ENCODE measurements around the gene CDKL1.

Gene CDKL1

DNA sequence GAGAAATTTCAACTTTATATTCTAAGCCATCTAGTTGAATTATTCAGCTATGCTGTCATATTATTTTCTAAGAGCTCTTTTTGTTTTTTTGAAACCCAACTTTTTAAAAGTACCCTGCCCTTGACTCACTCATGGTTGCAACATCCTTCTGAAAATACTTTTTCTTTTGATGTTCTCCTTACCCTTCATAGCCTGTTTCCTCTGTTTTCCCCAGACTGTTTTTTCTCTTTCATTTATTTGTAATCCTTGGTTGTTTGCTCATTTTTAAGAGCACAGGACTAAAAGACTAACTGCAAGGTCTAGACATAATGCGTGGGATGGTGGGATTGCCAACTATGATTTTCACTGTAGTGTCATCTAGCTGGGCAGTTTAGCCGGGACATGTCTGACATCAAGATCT, 21.2 kb upstream of the CDKL1 start:
- CTCF ChIA-PET, result no interaction called here
- TF ChIP-seq FOXA1 (IDR thresholded peaks at IDR 0.05) (no peak), ELF4 (IDR thresholded peaks at IDR 0.05) (no peak), LEF1 (IDR thresholded peaks at IDR 0.05; ENCODE audit: borderline replicate concordance) (no peak), SP1 (IDR thresholded peaks at IDR 0.05) (no peak), ZNF384 (IDR thresholded peaks at IDR 0.05) (no peak), CTBP1 (IDR thresholded peaks at IDR 0.05; ENCODE audit: borderline replicate concordance) (no peak), NFRKB (IDR thresholded peaks at IDR 0.05) (no peak), FOXK2 (IDR thresholded peaks at IDR 0.05) (no peak), ARNT (IDR thresholded peaks at IDR 0.05) (no peak), FOXM1 (IDR thresholded peaks at IDR 0.05; ENCODE audit: borderline replicate concordance) (no peak), BHLHE40 (IDR thresholded peaks at IDR 0.05; ENCODE audit: borderline replicate concordance) (no peak), PKNOX1 (IDR thresholded peaks at IDR 0.05) (no peak), HDGF (IDR thresholded peaks at IDR 0.05; ENCODE audit: borderline replicate concordance) (no peak), TARDBP (IDR thresholded peaks at IDR 0.05) (no peak)
- no peak for DNase-seq (ENCODE audit: extremely low spot score)
- POLR2A ChIA-PET, result no interaction called here

DNA sequence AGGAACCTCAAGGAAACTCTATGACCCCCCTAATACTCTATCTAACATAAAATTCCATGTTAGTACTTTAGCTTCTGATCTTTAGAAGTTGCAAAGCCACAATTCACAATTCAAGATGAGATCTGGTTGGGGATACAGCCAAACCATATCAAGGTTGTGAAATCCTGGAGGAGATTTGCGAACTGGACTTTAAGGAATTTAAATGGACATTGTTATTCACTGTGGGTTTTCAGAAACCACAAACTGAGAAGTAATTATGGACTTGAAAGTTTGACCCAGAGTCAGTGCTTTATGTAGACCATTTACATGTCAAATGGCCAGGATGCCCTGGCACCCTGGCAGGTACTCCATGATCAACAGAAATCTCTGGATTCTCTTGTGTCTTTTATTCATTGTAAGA, 14.2 kb upstream of the CDKL1 start:
- TF ChIP-seq TARDBP (IDR thresholded peaks at IDR 0.05) (no peak), LEF1 (IDR thresholded peaks at IDR 0.05; ENCODE audit: borderline replicate concordance) (no peak), FOXA1 (IDR thresholded peaks at IDR 0.05) (no peak), SP1 (IDR thresholded peaks at IDR 0.05) (no peak), ZNF384 (IDR thresholded peaks at IDR 0.05) (no peak), NFRKB (IDR thresholded peaks at IDR 0.05) (no peak), ELF4 (IDR thresholded peaks at IDR 0.05) (no peak), FOXK2 (IDR thresholded peaks at IDR 0.05) (no peak), BHLHE40 (IDR thresholded peaks at IDR 0.05; ENCODE audit: borderline replicate concordance) (no peak), L3MBTL2 (conservative IDR thresholded peaks at IDR 0.05) (no peak), CTBP1 (IDR thresholded peaks at IDR 0.05; ENCODE audit: borderline replicate concordance) (no peak), ARNT (IDR thresholded peaks at IDR 0.05) (no peak), HDGF (IDR thresholded peaks at IDR 0.05; ENCODE audit: borderline replicate concordance) (no peak), SUZ12 (IDR thresholded peaks at IDR 0.05) (no peak), FOXM1 (IDR thresholded peaks at IDR 0.05; ENCODE audit: borderline replicate concordance) (no peak), PKNOX1 (IDR thresholded peaks at IDR 0.05) (no peak)
- ChIA-PET CTCF (no interaction called here), POLR2A (interaction anchor here (2.1 kb wide), 1 partner anchor 10 kb away, joined by 7 read pairs; no protein-coding TSS in a partner anchor)
- no peak for DNase-seq (ENCODE audit: extremely low spot score)

GRCh38 chr14:50410071-50410470, 13.4 kb upstream of the CDKL1 start:
- CTCF ChIA-PET, result no interaction called here
- DNase-seq (ENCODE audit: extremely low spot score), result no peak
- no peak for TF ChIP-seq FOXM1 (IDR thresholded peaks at IDR 0.05; ENCODE audit: borderline replicate concordance)
- TF ChIP-seq ZNF384 (IDR thresholded peaks at IDR 0.05), result no peak
- TF ChIP-seq LEF1 (IDR thresholded peaks at IDR 0.05; ENCODE audit: borderline replicate concordance), result no peak
- no peak for TF ChIP-seq FOXA1 (IDR thresholded peaks at IDR 0.05)
- TF ChIP-seq CTBP1 (IDR thresholded peaks at IDR 0.05; ENCODE audit: borderline replicate concordance), result no peak
- no peak for TF ChIP-seq TARDBP (IDR thresholded peaks at IDR 0.05)
- no peak for TF ChIP-seq L3MBTL2 (conservative IDR thresholded peaks at IDR 0.05)
- no peak for TF ChIP-seq SUZ12 (IDR thresholded peaks at IDR 0.05)
- TF ChIP-seq HDGF (IDR thresholded peaks at IDR 0.05; ENCODE audit: borderline replicate concordance), result no peak
- TF ChIP-seq PKNOX1 (IDR thresholded peaks at IDR 0.05), result no peak
- TF ChIP-seq NFRKB (IDR thresholded peaks at IDR 0.05), result no peak
- no peak for TF ChIP-seq ARNT (IDR thresholded peaks at IDR 0.05)
- no peak for TF ChIP-seq ELF4 (IDR thresholded peaks at IDR 0.05)
- no peak for TF ChIP-seq BHLHE40 (IDR thresholded peaks at IDR 0.05; ENCODE audit: borderline replicate concordance)
- TF ChIP-seq FOXK2 (IDR thresholded peaks at IDR 0.05), result no peak
- no peak for TF ChIP-seq SP1 (IDR thresholded peaks at IDR 0.05)
- POLR2A ChIA-PET, result interaction anchor here (2.1 kb wide), 1 partner anchor 9 kb away, joined by 7 read pairs; no protein-coding TSS in a partner anchor

GRCh38 chr14:50407111-50407812, 10.6 kb upstream of the CDKL1 start:
- DNase-seq (ENCODE audit: extremely low spot score), result no peak
- POLR2A ChIA-PET, result no interaction called here
- TF ChIP-seq BHLHE40 (IDR thresholded peaks at IDR 0.05; ENCODE audit: borderline replicate concordance), result no peak
- TF ChIP-seq ZNF384 (IDR thresholded peaks at IDR 0.05), result no peak
- no peak for TF ChIP-seq TARDBP (IDR thresholded peaks at IDR 0.05)
- no peak for TF ChIP-seq NFRKB (IDR thresholded peaks at IDR 0.05)
- TF ChIP-seq PKNOX1 (IDR thresholded peaks at IDR 0.05), result no peak
- TF ChIP-seq ARNT (IDR thresholded peaks at IDR 0.05), result no peak
- no peak for TF ChIP-seq ELF4 (IDR thresholded peaks at IDR 0.05)
- no peak for TF ChIP-seq LEF1 (IDR thresholded peaks at IDR 0.05; ENCODE audit: borderline replicate concordance)
- no peak for TF ChIP-seq FOXM1 (IDR thresholded peaks at IDR 0.05; ENCODE audit: borderline replicate concordance)
- TF ChIP-seq L3MBTL2 (conservative IDR thresholded peaks at IDR 0.05), result no peak
- TF ChIP-seq HDGF (IDR thresholded peaks at IDR 0.05; ENCODE audit: borderline replicate concordance), result no peak
- TF ChIP-seq CTBP1 (IDR thresholded peaks at IDR 0.05; ENCODE audit: borderline replicate concordance), result no peak
- TF ChIP-seq FOXK2 (IDR thresholded peaks at IDR 0.05), result no peak
- no peak for TF ChIP-seq SP1 (IDR thresholded peaks at IDR 0.05)
- TF ChIP-seq FOXA1 (IDR thresholded peaks at IDR 0.05), result no peak
- CTCF ChIA-PET, result interaction anchor here (1.1 kb wide), 1 partner anchor 27 kb away, joined by 3 read pairs; no protein-coding TSS in a partner anchor

- DNase-seq (ENCODE audit: extremely low spot score), result no peak
These were observed 6.7 kb upstream of the CDKL1 start for GRCh38 chr14:50403419-50403818.

More at GRCh38 chr14:50403419-50403818, 6.7 kb upstream of the CDKL1 start:
- ChIA-PET POLR2A (no interaction called here), CTCF (no interaction called here)
- TF ChIP-seq ELF4 (IDR thresholded peaks at IDR 0.05) (no peak), FOXA1 (IDR thresholded peaks at IDR 0.05) (no peak), NFRKB (IDR thresholded peaks at IDR 0.05) (no peak), L3MBTL2 (conservative IDR thresholded peaks at IDR 0.05) (no peak), BHLHE40 (IDR thresholded peaks at IDR 0.05; ENCODE audit: borderline replicate concordance) (no peak), FOXM1 (IDR thresholded peaks at IDR 0.05; ENCODE audit: borderline replicate concordance) (no peak), HDGF (IDR thresholded peaks at IDR 0.05; ENCODE audit: borderline replicate concordance) (no peak), FOXK2 (IDR thresholded peaks at IDR 0.05) (no peak), ZNF384 (IDR thresholded peaks at IDR 0.05) (no peak), SP1 (IDR thresholded peaks at IDR 0.05) (no peak), ARNT (IDR thresholded peaks at IDR 0.05) (no peak)
